NCI-H2107 (cell line): ENCODE data around the gene FBXO44.

ENCODE experiments used
- DNase-seq: peaks from one replicate; lab custom pipeline; 2025; lab: John Stamatoyannopoulos, UW

The FBXO44 gene

DNA sequence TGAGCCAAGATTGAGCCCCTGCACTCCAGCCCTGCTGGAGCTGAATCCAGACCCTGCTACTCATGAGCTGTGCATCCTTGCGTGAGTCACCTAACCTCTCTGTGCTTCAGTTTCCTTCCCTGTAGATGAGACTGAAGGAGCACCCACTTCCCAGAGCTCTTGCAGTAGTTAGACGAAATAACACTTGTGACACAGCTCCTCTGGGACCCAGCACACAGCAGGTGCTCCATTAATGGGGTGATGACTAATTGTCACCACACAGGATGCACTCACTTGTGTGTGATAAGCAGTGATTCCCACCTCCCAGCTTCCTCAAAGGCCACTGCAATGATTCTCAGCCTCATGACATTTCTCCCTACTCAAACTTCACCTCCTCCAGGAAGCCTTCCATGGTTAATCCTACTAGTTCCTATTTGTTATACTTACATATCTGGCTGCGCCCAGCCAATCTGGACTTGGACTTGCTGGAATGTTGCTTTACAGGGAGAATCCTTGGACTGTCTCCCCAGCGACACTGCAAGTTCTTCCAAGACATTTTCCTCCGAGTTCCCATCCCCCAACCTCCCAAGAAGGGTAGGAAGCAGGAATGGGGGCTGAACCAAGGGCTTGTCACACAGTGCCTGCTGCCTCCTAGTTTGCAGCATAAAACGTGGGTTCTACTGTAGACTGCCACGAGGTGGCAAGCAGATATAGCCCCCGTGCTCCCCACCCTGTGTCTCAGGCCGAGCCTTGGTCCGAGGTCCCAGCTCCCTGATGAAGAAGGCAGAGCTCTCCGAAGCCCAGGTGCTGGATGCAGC lies 54.1 kb downstream of the FBXO44 start:
- DNase-seq = no peak

DNA sequence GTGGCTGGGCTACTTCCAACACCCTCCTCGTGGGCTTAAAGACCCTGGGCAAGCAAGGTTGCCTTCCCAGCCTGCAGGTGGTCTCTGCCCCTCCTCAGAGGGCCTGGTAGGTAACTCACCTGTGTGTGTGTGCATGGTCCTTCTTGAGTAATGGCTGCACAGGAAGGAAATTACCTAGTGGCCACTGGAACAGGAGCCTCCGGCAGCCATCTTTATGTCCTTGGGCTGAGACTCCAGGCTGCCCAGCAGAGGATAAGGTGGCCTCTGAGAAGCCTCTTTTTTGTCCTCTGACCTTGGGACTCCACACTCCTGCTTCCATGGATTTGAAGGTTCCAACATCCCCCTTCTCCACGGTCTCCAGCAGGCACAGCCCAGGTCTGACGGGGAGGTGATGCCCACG lies 56.8 kb downstream of the FBXO44 start:
- no peak for DNase-seq

DNA sequence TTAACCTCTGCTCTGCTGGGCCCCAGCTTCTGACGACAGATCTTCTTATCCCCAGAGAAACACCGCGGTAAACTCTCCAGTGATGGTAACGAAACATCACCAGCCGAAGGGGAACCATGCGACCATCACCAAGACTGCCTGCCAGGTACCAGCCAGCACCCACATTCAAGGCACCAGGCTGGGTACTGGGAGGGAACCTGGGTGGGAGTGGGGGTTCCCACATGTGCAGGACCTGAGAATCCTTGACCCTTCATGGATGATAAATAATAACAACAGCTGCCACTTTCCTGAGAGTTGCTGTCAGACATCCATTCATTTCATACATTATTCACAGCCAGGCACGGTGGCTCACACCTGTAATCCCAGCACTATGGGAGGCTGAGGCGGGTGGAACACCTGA lies 57.6 kb downstream of the FBXO44 start:
- DNase-seq = no peak
